Endothelial cell of umbilical vein (primary cell): ENCODE data around the gene RSPO3. TPM values are rescaled to one million over a fixed set of nuclear protein-coding genes. Genes with fewer than 3 reads are reported as not detected.

Source experiments
- BruUV-seq: library from RNA; stranded (reverse); fragments of 400-500 nt; replicated peaks from 2 replicates; lab custom pipeline; 2021; lab: Mats Ljungman, UMichigan
- CTCF ChIA-PET: fragments of 300-600, 350-600 bp; sonication (Branson Sonifier 250); formaldehyde crosslinking; loops from one replicate; lab custom pipeline; 2021; ENCODE audit warnings: antibody characterized with exemption, inconsistent platforms; lab: Charles Lee
- POLR2A ChIA-PET: fragments of 300-600, 350-600 bp; sonication (Branson Sonifier 250); formaldehyde crosslinking; loops from one replicate; lab custom pipeline; 2021; ENCODE audit warnings: antibody characterized with exemption, inconsistent platforms; lab: Charles Lee
- DNase-seq: peaks from one replicate; pipeline ENCODE4 v3.0.0-alpha.2; 2011; ENCODE audit warnings: low read depth, low spot score
- FAIRE-seq: peaks from 2 replicates; lab custom pipeline; 2011; peaks lifted over from hg19 to GRCh38; lab: Jason Lieb, UNC
- H2AFZ ChIP-seq: 2 replicates; pipeline ENCODE4 v1.6.0; 2012; ENCODE audit warnings: low read depth, low read length, control low read depth, inconsistent platforms
- H3K27ac ChIP-seq: 2 replicates; pipeline ENCODE4 v1.5.1; 2011; ENCODE audit warnings: low read depth, mild to moderate bottlenecking, control low read depth, low read length, moderate library complexity; ENCODE audit not compliant: insufficient read depth
- H3K27me3 ChIP-seq, 2 experiments: 2 replicates each; pipeline versions ENCODE4 v1.6.0 to v1.6.1; 2011; ENCODE audit warnings: low read length in 2 of 2, mixed read lengths in 1 of 2; ENCODE audit not compliant: control insufficient read depth in 2 of 2, insufficient read depth in 2 of 2
- H3K36me3 ChIP-seq, 2 experiments: 2 replicates in 1 of 2; 3 replicates in 1 of 2; pipeline ENCODE4 v1.5.1; 2011; ENCODE audit warnings: low read length in 2 of 2, mild to moderate bottlenecking in 1 of 2, moderate library complexity in 1 of 2; ENCODE audit not compliant: control insufficient read depth in 2 of 2, insufficient read depth in 2 of 2; ENCODE audit errors: extremely low read depth in 1 of 2
- H3K4me1 ChIP-seq: 3 replicates; pipeline ENCODE4 v1.5.1; 2011; ENCODE audit warnings: mild to moderate bottlenecking, low read length; ENCODE audit not compliant: control insufficient read depth, insufficient read depth; ENCODE audit errors: extremely low read depth
- H3K4me2 ChIP-seq: 2 replicates; pipeline ENCODE4 v1.6.1; 2011; ENCODE audit warnings: low read length, control low read depth, mixed read lengths; ENCODE audit not compliant: insufficient read depth
- H3K4me3 ChIP-seq, 3 experiments: fragments of 200-600 bp in 1 of 3; sonication (generic), shearing (Covaris generic) in 1 of 3; replicated peaks in 1 of 3; 2 replicates each; pipeline ENCODE4 v1.5.1; 2011 to 2016; ENCODE audit warnings: control low read depth in 3 of 3, low read length in 3 of 3, mild to moderate bottlenecking in 2 of 3, inconsistent platforms in 1 of 3, low read depth in 1 of 3, moderate library complexity in 1 of 3; ENCODE audit not compliant: insufficient read depth in 1 of 3
- H3K79me2 ChIP-seq: 2 replicates; pipeline ENCODE4 v1.6.0; 2012; ENCODE audit warnings: low read length, inconsistent platforms; ENCODE audit not compliant: control insufficient read depth, insufficient read depth
- H3K9ac ChIP-seq: replicated peaks from 2 replicates; pipeline ENCODE3; 2011; ENCODE audit warnings: low read length, control low read depth; ENCODE audit not compliant: insufficient read depth; ENCODE audit errors: extremely low read depth
- H3K9me1 ChIP-seq: replicated peaks from 3 replicates; pipeline ENCODE4 v1.6.0; 2011; ENCODE audit warnings: mild to moderate bottlenecking, low read length; ENCODE audit not compliant: control insufficient read depth, insufficient read depth; ENCODE audit errors: extremely low read depth
- H3K9me3 ChIP-seq: replicated peaks from 2 replicates; pipeline ENCODE4 v1.5.1; 2012; ENCODE audit warnings: low read length, inconsistent platforms; ENCODE audit not compliant: control insufficient read depth, insufficient read depth
- H4K20me1 ChIP-seq: replicated peaks from 2 replicates; pipeline ENCODE3; 2011; ENCODE audit warnings: mild to moderate bottlenecking, low read length; ENCODE audit not compliant: control insufficient read depth, insufficient read depth; ENCODE audit errors: extremely low read depth
- CTCF ChIP-seq, 2 donors: IDR thresholded peaks; 1 replicate in 1 of 2; 2 replicates in 1 of 2; pipeline ENCODE4 v1.5.1; 2011; ENCODE audit warnings: low read length in 2 of 2, mild to moderate bottlenecking in 2 of 2, moderate library complexity in 2 of 2, control low read depth in 1 of 2, inconsistent platforms in 1 of 2, low read depth in 1 of 2; ENCODE audit not compliant: insufficient read depth in 1 of 2; ENCODE audit errors: extremely low read depth in 1 of 2
- EZH2 ChIP-seq: IDR thresholded peaks from 2 replicates; pipeline ENCODE4 v1.6.1; 2012; ENCODE audit warnings: borderline replicate concordance, low read depth, mild to moderate bottlenecking, moderate library complexity, low read length, inconsistent platforms; ENCODE audit not compliant: severe bottlenecking
- FOS ChIP-seq: IDR thresholded peaks from 2 replicates; pipeline ENCODE4 v1.6.1; 2011; ENCODE audit warnings: mild to moderate bottlenecking, low read length, moderate library complexity, borderline replicate concordance; ENCODE audit not compliant: insufficient read depth
- GATA2 ChIP-seq: IDR thresholded peaks from 2 replicates; pipeline ENCODE4 v1.7.0; 2011; ENCODE audit warnings: low read depth, mild to moderate bottlenecking, moderate library complexity, mixed read lengths, low read length; ENCODE audit not compliant: insufficient read length, insufficient read depth
- JUN ChIP-seq: IDR thresholded peaks from 2 replicates; pipeline ENCODE4 v1.6.1; 2011; ENCODE audit warnings: borderline replicate concordance, low read depth; ENCODE audit not compliant: insufficient read length, insufficient read depth
- MAX ChIP-seq: IDR thresholded peaks from 2 replicates; pipeline ENCODE4 v1.6.1; 2011; ENCODE audit not compliant: insufficient read depth, insufficient read length
- MYC ChIP-seq: IDR thresholded peaks from one replicate; pipeline ENCODE4 v1.6.1; 2011; ENCODE audit warnings: mild to moderate bottlenecking, low read depth, low read length
- POLR2A ChIP-seq: IDR thresholded peaks from 2 replicates; pipeline ENCODE4 v1.6.1; 2012; ENCODE audit warnings: low read depth, mild to moderate bottlenecking, control low read depth, low read length
- POLR2AphosphoS5 ChIP-seq: IDR thresholded peaks from 2 replicates; pipeline ENCODE4 v1.6.1; 2012; ENCODE audit warnings: low read depth, mild to moderate bottlenecking, control low read depth, low read length, moderate library complexity; ENCODE audit not compliant: insufficient read depth
- dilution Hi-C: fragments of 300-500 bp; cut with MboI; formaldehyde crosslinking; loops from one replicate; pipeline ENCODE4 v1.15.0; 2019; ENCODE audit warnings: low sequenced_read_pairs; ENCODE audit not compliant: extremely low pct_ligation_motif_present
- intact Hi-C: fragments of 100-400 bp; cut with micrococcal nuclease; formaldehyde crosslinking; loops from one replicate; pipeline ENCODE4 v1.10.0; 2022
- polyA plus RNA-seq, 4 experiments: library from polyadenylated mRNA; depleted of rRNA in 3 of 4; stranded (reverse) in 3 of 4; unstranded in 1 of 4; fragments of >200 nt; gene quantifications; 2 replicates each; pipeline versions ENCODE4 v1.2.1 to v1.2.3, GENCODE V29; 2011 to 2012; ENCODE audit warnings: missing spikeins in 1 of 4
- total RNA-seq: library from RNA; stranded (reverse); gene quantifications from 2 replicates; pipeline ENCODE4 v1.2.3, GENCODE V29; 2021

RSPO3 gene
- total and polyA plus RNA-seq, 2 donors (not counting 3 experiments of a cell fraction or from before 2014, with no cell fraction given), result 1.8 to 11.1 TPM

GRCh38 chr6:127131772-127132376 is 13.4 kb downstream of the RSPO3 start:
- ChIA-PET POLR2A (no interaction called here), CTCF (interaction anchor here (1.2 to 2.7 kb wide), 2 partner anchors 10 to 58 kb away, joined by 3 to 17 read pairs; no protein-coding TSS in a partner anchor)
- Histone ChIP-seq H3K4me1 (peaks cover 16% of the 10 kb centered on the region), H3K9me3 (no peaks in the 10 kb centered on the region), H3K27ac (no peak overlapping the region), H3K9ac (no peak overlapping the region), H3K36me3 (no peaks in the 10 kb centered on the region), H3K4me3 (no peak overlapping the region), H3K27me3 (no peaks in the 10 kb centered on the region), H2AFZ (no peak overlapping the region), H3K9me1 (no peaks in the 10 kb centered on the region), H4K20me1 (no peaks in the 10 kb centered on the region), H3K79me2 (no peaks in the 10 kb centered on the region), H3K4me2 (no peak overlapping the region)
- intact Hi-C loops (loop anchor here (2.0 kb wide), 1 partner anchor 45 kb away; no protein-coding TSS in a partner anchor), dilution Hi-C loops (no loop called here)
- DNase-seq (no peak), FAIRE-seq (no peak)
- no TSS peak for BruUV-seq
- no peak for TF ChIP-seq EZH2
- no peak for TF ChIP-seq CTCF (IDR thresholded peaks at IDR 0.05; ENCODE audit: extremely low read depth in 1 of 2, insufficient read depth in 1 of 2, low read depth in 1 of 2, low read length in 2 of 2)
- TF ChIP-seq FOS, result no peak
- TF ChIP-seq GATA2, result no peak
- no peak for TF ChIP-seq POLR2A
- TF ChIP-seq MYC, result no peak
- TF ChIP-seq JUN, result no peak
- no peak for TF ChIP-seq MAX
- TF ChIP-seq POLR2AphosphoS5, result no peak
